Mucosa of descending colon (tissue), 3 donors: Measurements from ENCODE around the gene TMEM273. TPM values are rescaled to one million over a fixed set of nuclear protein-coding genes. Genes with fewer than 3 reads are reported as not detected.

Source experiments
- ATAC-seq: fragments of 200-7000 bp; cut with Tn5 transposase; one replicate; pipeline ENCODE4 v1.9.1; 2020; ENCODE audit warnings: mild to moderate bottlenecking, moderate library complexity
- DNase-seq, 3 donors: peaks; one replicate each; pipeline ENCODE4 v3.0.0-alpha.2; 2020
- H3K36me3 ChIP-seq: fragments of 200-600 bp; one replicate; pipeline ENCODE4 v1.8.0; 2021; ENCODE audit warnings: low read depth, mild to moderate bottlenecking
- H3K4me1 ChIP-seq: fragments of 200-600 bp; one replicate; pipeline ENCODE4 v1.8.0; 2021; ENCODE audit warnings: low read depth, mild to moderate bottlenecking
- H3K4me3 ChIP-seq: fragments of 200-600 bp; one replicate; pipeline ENCODE4 v1.8.0; 2021; ENCODE audit warnings: mild to moderate bottlenecking
- H3K9me3 ChIP-seq: fragments of 200-600 bp; one replicate; pipeline ENCODE4 v1.8.0; 2021; ENCODE audit warnings: mild to moderate bottlenecking
- CTCF ChIP-seq: fragments of 200-600 bp; IDR thresholded peaks from one replicate; pipeline ENCODE4 v1.8.0; 2022; ENCODE audit warnings: antibody characterized with exemption, mild to moderate bottlenecking
- intact Hi-C, 2 donors: fragments of 100-400 bp; cut with DNase I in 1 of 2; cut with micrococcal nuclease in 1 of 2; formaldehyde crosslinking; loops; one replicate each; pipeline versions ENCODE4 v1.11.0 to v1.11.1; 2022; cut with DNase I, micrococcal nuclease
- total RNA-seq, 3 donors: library from RNA; stranded (reverse); fragmentation: NEBNext Ultra II Directional in 2 of 3; extraction: Animal tissue kit (Norgen Biotek cat#: 25700) in 2 of 3; gene quantifications; one replicate each; pipeline versions ENCODE4 v1.2.1 to v1.2.4, GENCODE V29; 2021 to 2023
- donor health status: DM: no; HTN: no; CAD: no; lungs with moderate emphysema.
- donor health status: DM: no; HTN: no; CAD: no.
- donor health status: DM: no; HTN: yes; CAD: no.

The TMEM273 gene
- total RNA-seq, 3 donors from 2014 or later: 4.8 to 12.7 (median 7.0) TPM

GRCh38 chr10:49220679-49221078 lies 32.5 kb upstream of the TMEM273 start:
- Histone ChIP-seq H3K4me3 (no peak overlapping the region), H3K36me3 (no peaks in the 10 kb centered on the region), H3K9me3 (no peaks in the 10 kb centered on the region), H3K4me1 (no peaks in the 10 kb centered on the region)
- DNase-seq (no peak), ATAC-seq (no peak)
- intact Hi-C loops: no loop called here
- TF ChIP-seq CTCF: no peak

- Histone ChIP-seq H3K36me3 (no peaks in the 10 kb centered on the region), H3K4me1 (no peaks in the 10 kb centered on the region), H3K9me3 (no peaks in the 10 kb centered on the region), H3K4me3 (no peak overlapping the region)
- TF ChIP-seq CTCF: no peak
- no peak for ATAC-seq
- DNase-seq: no peak
- intact Hi-C loops: no loop called here
These were observed 31.8 kb upstream of the TMEM273 start for GRCh38 chr10:49220031-49220430.

GRCh38 chr10:49219248-49219647 lies 31.1 kb upstream of the TMEM273 start:
- no peak for TF ChIP-seq CTCF
- H3K36me3 ChIP-seq: no peaks in the 10 kb centered on the region
- no peaks in the 10 kb centered on the region for H3K4me1 ChIP-seq
- ATAC-seq (no peak), DNase-seq (no peak)
- intact Hi-C loops: no loop called here
- H3K9me3 ChIP-seq: no peaks in the 10 kb centered on the region
- no peak overlapping the region for H3K4me3 ChIP-seq

GRCh38 chr10:49218480-49218879 lies 30.3 kb upstream of the TMEM273 start:
- H3K9me3 ChIP-seq: no peaks in the 10 kb centered on the region
- no peak for TF ChIP-seq CTCF
- no peak overlapping the region for H3K4me3 ChIP-seq
- ATAC-seq: no peak
- no peaks in the 10 kb centered on the region for H3K4me1 ChIP-seq
- H3K36me3 ChIP-seq: no peaks in the 10 kb centered on the region
- intact Hi-C loops: no loop called here
- no peak for DNase-seq

- TF ChIP-seq CTCF: no peak
- intact Hi-C loops: no loop called here
- Histone ChIP-seq H3K36me3 (no peaks in the 10 kb centered on the region), H3K4me1 (no peaks in the 10 kb centered on the region), H3K4me3 (no peak overlapping the region), H3K9me3 (no peaks in the 10 kb centered on the region)
- DNase-seq (no peak), ATAC-seq (no peak)
These were observed 29.5 kb upstream of the TMEM273 start for GRCh38 chr10:49217645-49218044.

- Histone ChIP-seq H3K36me3 (no peaks in the 10 kb centered on the region), H3K9me3 (no peaks in the 10 kb centered on the region), H3K4me1 (no peaks in the 10 kb centered on the region), H3K4me3 (no peak overlapping the region)
- no peak for TF ChIP-seq CTCF
- DNase-seq (no peak), ATAC-seq (no peak)
- intact Hi-C loops: no loop called here
These were observed 25.0 kb upstream of the TMEM273 start for GRCh38 chr10:49213211-49213610.
